Activated CD4-positive, alpha-beta T cell treated with anti-CD3 and anti-CD28 coated beads, Interleukin-2, Interleukin-6, amounts not matched to agents 100 ng/mL and 50 ng/mL, durations not matched to agents 16 hours and 8 hours (primary cell): ENCODE measurements around the gene F11.
"Not testable (repeated sequence)": the region's sequence is repeated elsewhere in the genome, so short reads cannot be mapped to it uniquely, and the experiment has no call there.

Experiments used
- DNase-seq: peaks from one replicate; pipeline ENCODE4 v3.0.0-alpha.2; 2020

The F11 gene

GRCh38 chr4:186265683-186266652 is at the start of gene F11:
Gene F11 (plus strand): TSS chr4:186266189. CDS start chr4:186267137, 948 bp downstream.
- DNase-seq: no peak

DNA sequence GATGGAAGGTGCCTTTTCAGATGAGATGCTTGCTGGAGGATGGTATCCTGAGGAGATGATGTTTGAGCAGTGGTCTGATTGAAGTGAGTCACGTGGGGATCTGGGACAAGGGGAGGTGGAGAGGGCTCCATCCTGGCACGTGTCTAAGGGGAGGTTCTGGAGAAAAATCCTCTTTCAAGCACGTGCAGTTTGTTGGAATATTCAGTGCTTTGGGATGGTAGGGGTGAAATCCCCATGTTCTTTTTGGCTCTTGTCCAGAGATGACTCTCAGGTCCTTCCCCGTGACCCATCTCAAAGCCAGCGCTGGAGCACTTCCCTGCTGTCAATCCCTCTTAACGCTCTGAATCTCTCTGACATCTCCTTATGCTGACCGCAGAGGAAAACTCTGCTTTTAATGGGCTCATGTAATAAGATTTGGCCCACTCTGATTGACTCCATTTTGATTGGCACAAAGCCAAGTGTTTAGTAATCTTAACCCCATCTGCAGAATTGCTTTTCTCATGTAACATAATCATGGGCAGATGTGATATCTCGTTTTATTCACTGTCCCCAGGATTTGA is 49.4 kb upstream of the F11 start:
- no peak for DNase-seq

DNA sequence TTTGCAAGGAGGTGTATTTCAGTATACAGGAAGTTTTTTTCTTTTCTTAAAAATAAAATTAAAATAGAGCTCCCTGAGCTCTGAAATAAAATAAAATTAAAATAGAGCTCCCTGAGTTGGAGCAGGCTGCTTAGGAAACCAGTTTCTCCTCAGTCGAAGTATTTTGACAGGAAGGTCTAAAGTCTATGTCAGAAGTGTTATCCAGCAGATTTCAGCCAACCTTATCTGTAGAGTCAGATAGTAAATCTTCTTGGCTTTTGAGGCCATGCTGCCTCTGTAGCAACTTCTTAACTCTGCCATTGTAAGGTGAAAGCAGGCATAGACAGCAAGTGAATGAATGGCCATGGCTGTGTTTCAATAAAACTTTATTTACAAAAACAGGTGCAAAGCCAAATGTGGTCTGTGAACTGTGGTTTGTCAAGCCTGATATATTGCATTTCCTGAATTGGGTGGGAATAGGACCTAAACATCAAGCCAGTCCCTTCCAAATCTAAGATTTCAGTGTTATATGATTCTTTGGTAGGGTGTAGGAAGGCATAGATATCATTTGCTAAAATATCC is 48.2 kb upstream of the F11 start:
- no peak for DNase-seq

DNA sequence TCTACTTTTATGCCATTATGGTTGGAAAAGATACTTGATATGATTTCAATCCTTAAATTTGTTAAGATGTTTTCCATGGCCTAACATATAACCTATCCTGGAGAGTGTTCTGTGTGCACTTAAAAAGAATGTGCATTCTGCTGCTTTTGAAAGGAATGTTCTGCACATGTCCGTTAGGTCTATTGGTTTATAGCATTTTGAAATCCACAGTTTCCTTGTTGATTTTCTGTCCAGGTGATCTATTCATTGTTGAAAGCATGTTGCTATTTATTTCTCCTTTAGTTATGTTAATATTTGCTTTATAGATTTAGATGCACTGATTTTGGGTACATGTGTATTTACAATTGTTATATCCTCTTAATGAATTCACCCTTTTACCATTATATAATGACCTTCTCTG is 44.4 kb upstream of the F11 start:
- no peak for DNase-seq

GRCh38 chr4:186225848-186226247 is 40.1 kb upstream of the F11 start:
- no peak for DNase-seq

DNA sequence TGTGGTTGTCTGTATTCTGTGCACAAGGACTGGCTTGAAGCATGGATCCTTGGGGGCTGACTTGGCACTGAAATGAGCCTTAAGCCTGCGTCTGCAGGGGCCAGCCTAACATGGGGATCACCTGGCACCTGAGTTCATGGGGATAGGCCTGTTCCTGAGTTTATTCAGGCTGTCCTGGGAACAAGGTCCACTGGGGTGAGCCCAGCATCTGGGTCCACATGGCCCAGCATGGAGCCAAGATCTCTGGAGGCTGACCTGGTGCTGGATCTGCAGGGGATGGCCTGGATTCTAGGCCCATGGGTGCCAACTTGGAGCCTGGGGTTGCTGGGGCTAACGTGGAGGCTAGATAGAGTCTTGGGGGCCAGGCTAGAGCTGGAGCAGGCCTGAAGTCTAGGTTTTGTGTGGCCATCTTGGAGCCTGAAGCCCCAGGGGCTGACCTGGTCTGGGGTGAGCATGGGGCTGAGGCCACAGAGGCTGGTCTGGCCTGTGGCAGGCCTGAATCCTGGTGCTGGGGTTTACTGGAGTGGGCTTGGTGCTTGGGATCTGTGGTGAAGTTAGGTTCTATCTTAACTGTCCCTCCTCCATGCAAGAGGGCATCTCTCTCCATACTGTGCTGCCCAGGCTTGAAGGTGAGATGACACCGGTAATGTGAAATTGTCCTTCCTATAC is 39.3 kb upstream of the F11 start:
- no peak for DNase-seq

GRCh38 chr4:186227221-186227620 is 38.8 kb upstream of the F11 start, which contains the start of gene KLKB1:
Gene KLKB1 (plus strand): TSS chr4:186227507. CDS start chr4:186228196, 689 bp downstream.
- no peak for DNase-seq

DNA sequence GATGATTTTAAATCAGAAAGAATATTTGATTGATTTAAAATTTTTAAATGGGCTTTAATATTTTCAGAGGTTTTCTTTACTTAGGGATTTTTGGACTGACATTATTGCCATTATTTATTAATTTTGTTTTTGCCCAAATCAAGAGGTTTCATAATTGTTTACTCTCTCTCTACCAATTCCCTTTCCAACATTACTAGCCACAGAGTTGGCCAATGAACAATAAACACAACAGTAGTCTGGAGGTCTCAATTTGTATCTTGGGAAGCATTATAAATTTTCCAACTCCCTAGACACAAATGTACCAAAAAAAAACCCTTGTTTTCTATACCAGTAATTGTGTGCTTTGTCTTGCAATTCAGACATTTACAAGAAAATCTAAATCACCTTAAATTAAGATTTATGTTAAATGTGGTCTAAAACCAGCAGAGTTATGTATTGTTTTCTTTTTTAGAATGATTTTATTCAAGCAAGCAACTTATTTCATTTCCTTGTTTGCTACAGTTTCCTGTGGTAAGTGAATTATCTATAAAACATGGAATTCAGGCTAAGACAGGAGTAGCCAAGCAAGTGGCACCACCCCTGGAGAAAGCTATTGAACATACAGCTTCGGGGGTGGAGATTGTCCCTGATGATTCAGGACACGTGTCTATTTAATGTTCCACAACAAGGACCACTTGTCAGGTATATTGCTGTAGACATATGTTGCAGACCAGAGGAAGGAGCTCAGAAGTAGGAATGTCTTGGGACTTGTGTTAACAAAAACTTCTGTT is 38.1 kb upstream of the F11 start:
- DNase-seq: no peak

- DNase-seq: no peak
Measured at GRCh38 chr4:186228514-186228894, 37.5 kb upstream of the F11 start.

- DNase-seq: no peak
Measured at GRCh38 chr4:186234367-186234766, 31.6 kb upstream of the F11 start.

DNA sequence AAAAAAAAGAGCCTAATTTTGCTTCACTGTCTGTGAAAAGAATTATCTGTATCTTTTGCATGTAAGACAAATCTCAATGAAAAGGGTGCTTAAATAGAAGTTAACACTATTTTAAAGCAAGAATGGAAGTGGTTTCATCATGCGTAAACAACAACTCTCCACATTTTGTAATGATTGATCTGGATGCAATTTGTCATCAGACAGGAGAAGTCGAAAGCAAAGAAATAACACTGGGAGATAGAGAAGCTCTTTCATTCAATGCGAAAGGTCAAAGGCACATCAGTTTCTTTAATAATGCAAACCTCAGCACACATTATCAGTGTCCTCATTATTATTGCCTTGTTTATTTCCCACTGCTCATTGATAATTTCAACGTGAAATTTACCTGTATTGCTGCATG is 29.9 kb upstream of the F11 start:
- no peak for DNase-seq

DNA sequence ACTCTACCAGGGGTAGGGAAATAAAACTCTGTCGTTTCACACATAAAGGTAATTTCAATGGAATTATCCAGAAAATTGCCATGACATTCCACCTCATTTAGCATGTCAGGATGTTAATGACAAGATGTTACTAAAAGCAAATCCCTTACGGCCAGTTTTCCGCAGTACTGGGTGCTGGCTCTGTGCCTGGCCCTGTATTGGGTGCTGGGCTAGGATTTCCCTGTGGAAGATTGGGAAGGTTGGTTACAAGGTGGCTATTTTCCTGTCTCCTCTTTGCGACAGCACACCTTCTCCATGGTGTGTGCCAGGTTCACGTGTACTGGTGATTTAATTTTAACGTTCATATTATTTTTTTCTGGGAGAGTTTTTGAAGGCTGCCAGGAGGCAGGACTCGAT is 25.5 kb upstream of the F11 start:
- DNase-seq: no peak

GRCh38 chr4:186240848-186241491 is 25.0 kb upstream of the F11 start:
- no peak for DNase-seq

- DNase-seq: no peak
Measured at GRCh38 chr4:186241616-186242015, 24.4 kb upstream of the F11 start.

- DNase-seq: not testable (repeated sequence)
Measured at GRCh38 chr4:186242031-186242430, 24.0 kb upstream of the F11 start.

DNA sequence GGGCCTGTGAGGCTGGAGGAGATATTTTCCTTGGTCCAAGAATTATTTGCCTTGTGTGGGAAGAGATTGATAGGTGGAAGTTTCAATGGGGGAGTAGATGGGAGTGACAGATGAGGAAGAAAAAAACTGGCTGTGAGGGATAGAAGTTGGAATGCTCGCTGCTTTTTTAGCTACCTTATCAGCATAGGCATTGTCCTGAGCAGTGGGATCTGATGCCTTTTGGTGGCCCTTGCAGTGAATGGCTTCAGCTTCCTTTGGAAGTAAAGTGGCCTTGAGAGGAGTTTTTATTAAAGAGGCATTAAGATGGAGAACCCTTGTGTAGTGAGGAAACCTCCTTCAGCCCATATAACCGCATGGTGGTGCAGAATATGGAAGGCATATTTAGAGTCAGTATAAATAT is 22.7 kb upstream of the F11 start:
- DNase-seq: no peak

DNA sequence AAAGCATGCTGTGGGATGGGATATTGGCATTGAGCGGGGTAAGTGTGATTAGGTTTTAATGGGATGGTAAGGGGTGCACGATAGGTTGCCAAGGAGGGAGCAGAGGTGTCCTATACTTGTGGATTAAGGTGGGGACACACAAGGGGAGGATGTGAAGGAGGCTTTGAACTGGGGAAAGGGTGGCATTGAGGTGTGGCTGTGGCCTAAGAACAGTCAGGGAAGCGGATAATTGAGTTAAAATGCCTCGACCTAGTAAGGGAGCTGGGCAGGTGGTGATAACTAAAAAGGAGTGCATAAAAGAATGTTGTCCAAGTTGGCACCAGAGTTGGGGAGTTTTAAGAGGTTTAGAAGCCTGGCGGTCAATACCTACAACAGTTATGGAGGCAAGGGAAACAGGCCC is 21.2 kb upstream of the F11 start:
- no peak for DNase-seq

- DNase-seq: not testable (repeated sequence)
Measured at GRCh38 chr4:186247062-186247752, 18.8 kb upstream of the F11 start.

DNA sequence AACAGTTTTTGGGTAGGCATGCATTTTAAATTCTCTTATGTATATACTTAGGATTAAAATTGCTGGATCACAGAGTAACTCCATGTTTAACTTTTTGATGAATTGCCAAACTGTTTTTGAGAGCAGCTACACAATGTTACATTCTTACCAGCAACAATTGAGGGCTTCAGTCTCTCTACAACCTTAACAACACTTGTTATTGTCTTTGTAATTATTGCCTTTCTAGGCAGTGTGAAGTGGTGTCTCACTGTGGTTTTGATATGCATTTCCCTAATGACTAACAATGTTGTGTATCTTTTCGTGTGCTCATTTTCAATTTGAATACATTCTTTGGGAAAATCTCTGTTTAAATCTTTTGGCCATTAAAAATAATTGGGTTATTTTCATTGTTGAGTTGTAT is 17.3 kb upstream of the F11 start:
- DNase-seq: no peak

DNA sequence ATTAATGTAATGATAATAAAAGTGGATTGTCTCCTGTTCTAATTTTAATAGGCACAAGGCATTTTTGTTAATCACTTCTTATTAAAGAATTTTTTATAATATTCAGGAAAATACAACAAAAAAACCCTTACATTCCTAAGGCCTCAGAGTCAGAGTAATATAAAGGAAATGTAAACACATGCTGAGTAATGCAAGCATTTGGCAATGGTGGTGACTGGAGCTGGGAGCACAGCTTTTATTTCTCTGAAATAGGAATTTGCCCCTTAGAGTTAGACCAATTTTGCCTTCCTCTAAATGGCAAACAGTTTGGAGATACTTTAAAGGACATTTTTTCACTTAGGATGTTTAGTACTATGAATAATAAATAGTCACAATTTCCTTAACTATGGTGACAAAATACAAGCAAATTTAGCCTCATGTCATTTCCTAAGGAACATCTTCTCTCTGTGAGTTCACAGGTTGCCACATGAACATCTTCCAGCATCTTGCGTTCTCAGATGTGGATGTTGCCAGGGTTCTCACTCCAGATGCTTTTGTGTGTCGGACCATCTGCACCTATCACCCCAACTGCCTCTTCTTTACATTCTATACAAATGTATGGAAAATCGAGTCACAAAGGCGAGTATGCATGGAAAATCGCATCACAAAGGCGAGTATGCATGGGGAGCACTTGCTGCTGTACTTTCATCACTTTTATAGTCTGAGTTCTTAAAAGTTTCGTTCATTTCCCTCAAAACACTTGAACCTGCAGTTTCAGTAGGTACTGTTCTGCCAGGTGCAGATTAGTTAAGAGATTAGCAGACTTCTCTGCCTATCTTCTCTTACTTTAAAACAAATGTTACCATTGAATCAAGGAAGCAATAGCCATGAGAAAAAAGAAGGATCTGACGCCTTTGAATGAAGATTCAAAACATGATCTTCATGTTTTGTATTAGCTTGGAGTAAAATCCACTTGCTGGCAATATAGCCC is 15.9 kb upstream of the F11 start:
- DNase-seq: no peak
